Astrocyte (in vitro differentiated cells and primary cell): ENCODE results near the gene TNRC6C. TPM values are rescaled to one million over a fixed set of nuclear protein-coding genes. Genes with fewer than 3 reads are reported as not detected.

Source experiments
- DNase-seq: peaks from one replicate; pipeline ENCODE4 v3.0.0-alpha.2; 2010; ENCODE audit warnings: low read depth
- FAIRE-seq: peaks from 2 replicates; lab custom pipeline; 2011; peaks lifted over from hg19 to GRCh38; lab: Jason Lieb, UNC
- H2AFZ ChIP-seq: 2 replicates; pipeline ENCODE4 v1.6.0; 2012; ENCODE audit warnings: low read depth, low read length, inconsistent platforms
- H3K27ac ChIP-seq: 2 replicates; pipeline ENCODE4 v1.5.1; 2011; ENCODE audit warnings: low read depth, low read length, inconsistent platforms
- H3K27me3 ChIP-seq: 2 replicates; pipeline ENCODE4 v1.6.0; 2011; ENCODE audit warnings: low read length, inconsistent platforms; ENCODE audit not compliant: insufficient read depth
- H3K36me3 ChIP-seq: 2 replicates; pipeline ENCODE4 v1.5.1; 2011; ENCODE audit warnings: low read length, inconsistent platforms; ENCODE audit not compliant: insufficient read depth
- H3K4me1 ChIP-seq: 2 replicates; pipeline ENCODE4 v1.5.1; 2011; ENCODE audit warnings: low read length, inconsistent platforms; ENCODE audit not compliant: insufficient read depth
- H3K4me2 ChIP-seq: 2 replicates; pipeline ENCODE4 v1.6.0; 2012; ENCODE audit warnings: low read length, inconsistent platforms
- H3K4me3 ChIP-seq: 2 replicates; pipeline ENCODE4 v1.5.1; 2011; ENCODE audit warnings: low read depth, mild to moderate bottlenecking, low read length, inconsistent platforms; ENCODE audit not compliant: insufficient read depth
- H3K79me2 ChIP-seq: 2 replicates; pipeline ENCODE4 v1.6.0; 2012; ENCODE audit warnings: mild to moderate bottlenecking, low read length, inconsistent platforms; ENCODE audit not compliant: insufficient read depth
- H3K9ac ChIP-seq: 2 replicates; pipeline ENCODE4 v1.6.0; 2012; ENCODE audit warnings: mild to moderate bottlenecking, low read length, inconsistent platforms
- H3K9me3 ChIP-seq: 2 replicates; pipeline ENCODE4 v1.5.1; 2012; ENCODE audit warnings: low read depth, mild to moderate bottlenecking, low read length, inconsistent platforms; ENCODE audit not compliant: insufficient read depth
- H4K20me1 ChIP-seq: 2 replicates; pipeline ENCODE4 v1.6.0; 2012; ENCODE audit warnings: low read length, inconsistent platforms; ENCODE audit not compliant: insufficient read depth
- H3K27ac Mint-ChIP-seq: one replicate; pipeline ENCODE4 v1.8.0; 2021; ENCODE audit warnings: mild to moderate bottlenecking, mixed read lengths; ENCODE audit not compliant: unreplicated experiment
- H3K27me3 Mint-ChIP-seq: one replicate; pipeline ENCODE4 v1.8.0; 2021; ENCODE audit warnings: low read depth, mixed read lengths; ENCODE audit not compliant: unreplicated experiment
- H3K36me3 Mint-ChIP-seq: one replicate; pipeline ENCODE4 v1.8.0; 2021; ENCODE audit warnings: low read depth, mixed read lengths; ENCODE audit not compliant: unreplicated experiment
- H3K4me1 Mint-ChIP-seq: one replicate; pipeline ENCODE4 v1.8.0; 2021; ENCODE audit warnings: low read depth, mixed read lengths; ENCODE audit not compliant: unreplicated experiment
- H3K4me3 Mint-ChIP-seq: one replicate; pipeline ENCODE4 v1.8.0; 2021; ENCODE audit warnings: mild to moderate bottlenecking, moderate library complexity, mixed read lengths; ENCODE audit not compliant: unreplicated experiment
- H3K9me3 Mint-ChIP-seq: one replicate; pipeline ENCODE4 v1.8.0; 2021; ENCODE audit warnings: mild to moderate bottlenecking, mixed read lengths; ENCODE audit not compliant: unreplicated experiment
- EZH2 ChIP-seq: IDR thresholded peaks from 2 replicates; pipeline ENCODE4 v1.6.1; 2012; ENCODE audit warnings: mild to moderate bottlenecking, low read length, inconsistent platforms; ENCODE audit not compliant: insufficient read depth
- total RNA-seq: library from RNA; stranded (reverse); gene quantifications from 2 replicates; pipeline ENCODE4 v1.2.1, GENCODE V29; 2021
- TF ChIP-seq, protein P1 (sequence below): IDR thresholded peaks from 2 replicates; pipeline ENCODE4 v1.5.1; 2011; ENCODE audit warnings: low read depth, mild to moderate bottlenecking, inconsistent platforms, low read length, moderate library complexity; ENCODE audit not compliant: insufficient read depth

TNRC6C gene
- total RNA-seq, 1 donor from 2014 or later: 7.3 TPM

DNA sequence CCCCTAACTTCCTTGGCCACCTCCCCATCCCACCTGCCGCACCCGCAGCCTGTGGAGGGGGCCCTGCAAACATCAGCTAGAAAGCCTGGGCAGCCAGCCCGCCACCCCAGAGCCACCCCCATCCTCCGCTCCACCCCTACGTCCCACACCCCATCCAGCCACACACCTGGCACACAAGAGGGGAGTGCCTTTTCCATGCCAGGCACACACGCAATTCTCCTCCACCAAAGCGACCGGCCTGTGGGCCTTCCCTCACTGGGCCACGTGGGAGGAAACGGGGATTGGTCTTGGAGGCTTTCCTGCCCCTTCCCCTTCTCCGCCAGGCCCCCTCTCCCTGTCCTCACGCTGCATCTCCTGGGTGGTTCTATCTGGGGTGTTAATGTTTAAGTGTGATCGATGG is 48.7 kb upstream of the TNRC6C start:
- no peak overlapping the region for H3K27ac Mint-ChIP-seq
- H3K9me3 ChIP-seq: no peaks in the 10 kb centered on the region
- FAIRE-seq (no peak), DNase-seq (no peak)
- no peaks in the 10 kb centered on the region for H3K79me2 ChIP-seq
- no peak overlapping the region for H3K4me3 ChIP-seq
- H3K36me3 ChIP-seq: no peaks in the 10 kb centered on the region
- peaks cover 18% of the 10 kb centered on the region for H3K27me3 ChIP-seq
- H3K4me1 ChIP-seq: no peaks in the 10 kb centered on the region
- H4K20me1 ChIP-seq: no peaks in the 10 kb centered on the region
- TF ChIP-seq, protein P1, sequence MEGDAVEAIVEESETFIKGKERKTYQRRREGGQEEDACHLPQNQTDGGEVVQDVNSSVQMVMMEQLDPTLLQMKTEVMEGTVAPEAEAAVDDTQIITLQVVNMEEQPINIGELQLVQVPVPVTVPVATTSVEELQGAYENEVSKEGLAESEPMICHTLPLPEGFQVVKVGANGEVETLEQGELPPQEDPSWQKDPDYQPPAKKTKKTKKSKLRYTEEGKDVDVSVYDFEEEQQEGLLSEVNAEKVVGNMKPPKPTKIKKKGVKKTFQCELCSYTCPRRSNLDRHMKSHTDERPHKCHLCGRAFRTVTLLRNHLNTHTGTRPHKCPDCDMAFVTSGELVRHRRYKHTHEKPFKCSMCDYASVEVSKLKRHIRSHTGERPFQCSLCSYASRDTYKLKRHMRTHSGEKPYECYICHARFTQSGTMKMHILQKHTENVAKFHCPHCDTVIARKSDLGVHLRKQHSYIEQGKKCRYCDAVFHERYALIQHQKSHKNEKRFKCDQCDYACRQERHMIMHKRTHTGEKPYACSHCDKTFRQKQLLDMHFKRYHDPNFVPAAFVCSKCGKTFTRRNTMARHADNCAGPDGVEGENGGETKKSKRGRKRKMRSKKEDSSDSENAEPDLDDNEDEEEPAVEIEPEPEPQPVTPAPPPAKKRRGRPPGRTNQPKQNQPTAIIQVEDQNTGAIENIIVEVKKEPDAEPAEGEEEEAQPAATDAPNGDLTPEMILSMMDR: no peak
- TF ChIP-seq EZH2: no peak
- H3K4me1 Mint-ChIP-seq: no peaks in the 10 kb centered on the region
- no peaks in the 10 kb centered on the region for H3K36me3 Mint-ChIP-seq
- no peak overlapping the region for H3K4me2 ChIP-seq
- peaks cover 49% of the 10 kb centered on the region for H3K27me3 Mint-ChIP-seq
- no peak overlapping the region for H2AFZ ChIP-seq
- peaks cover 22% of the 10 kb centered on the region for H3K9me3 Mint-ChIP-seq
- no peak overlapping the region for H3K4me3 Mint-ChIP-seq
- no peak overlapping the region for H3K9ac ChIP-seq
- no peak overlapping the region for H3K27ac ChIP-seq

DNA sequence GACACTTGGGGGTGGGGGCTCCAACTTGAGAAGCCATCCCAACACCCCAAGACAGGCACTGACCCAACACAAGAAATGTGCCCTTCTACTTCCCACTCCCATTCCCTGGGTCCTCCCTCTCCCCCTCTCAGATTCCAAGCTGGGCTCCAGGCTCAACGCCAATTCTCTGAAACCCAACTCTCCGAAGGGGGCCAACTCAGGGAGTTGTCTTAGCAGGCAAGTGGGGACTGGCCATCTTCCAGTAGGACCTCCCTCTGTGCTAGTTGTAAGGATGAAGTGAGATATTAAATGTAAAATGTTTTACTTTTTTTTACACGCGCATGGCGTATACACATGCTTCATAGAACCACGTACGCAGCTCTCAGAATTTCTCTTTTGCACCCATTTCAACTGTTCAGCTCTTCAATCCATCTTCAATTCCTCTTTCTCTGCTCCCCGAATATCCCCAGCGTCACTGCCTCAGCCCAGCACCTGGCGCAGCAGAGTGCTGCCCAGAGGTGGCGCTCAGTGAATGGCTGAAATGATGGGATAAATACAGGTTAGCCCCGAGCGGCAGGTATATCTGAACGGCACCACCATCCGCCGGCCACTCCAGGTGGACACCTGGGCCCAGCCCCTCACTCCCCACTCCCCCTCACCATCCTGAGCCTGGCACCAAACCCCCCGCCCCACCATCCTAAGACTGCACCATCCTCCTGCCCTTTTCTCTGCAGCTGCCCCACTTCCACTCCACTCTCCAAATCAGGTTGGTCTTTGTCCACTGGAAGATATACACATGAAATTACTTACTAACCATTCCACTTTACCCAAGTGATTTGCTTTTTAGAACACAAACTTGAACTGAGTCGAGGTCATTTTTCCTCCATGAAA is 43.9 kb upstream of the TNRC6C start:
- no peak overlapping the region for H3K4me2 ChIP-seq
- H3K4me1 ChIP-seq: no peaks in the 10 kb centered on the region
- TF ChIP-seq, protein P1: no peak
- TF ChIP-seq EZH2: no peak
- H3K4me3 ChIP-seq: no peak overlapping the region
- no peak overlapping the region for H3K27ac Mint-ChIP-seq
- peaks cover 29% of the 10 kb centered on the region for H3K9me3 Mint-ChIP-seq
- H3K79me2 ChIP-seq: no peaks in the 10 kb centered on the region
- H3K4me1 Mint-ChIP-seq: no peaks in the 10 kb centered on the region
- no peak overlapping the region for H3K4me3 Mint-ChIP-seq
- DNase-seq (no peak), FAIRE-seq (no peak)
- H3K9ac ChIP-seq: no peak overlapping the region
- no peaks in the 10 kb centered on the region for H3K9me3 ChIP-seq
- H3K27me3 Mint-ChIP-seq: peaks cover 50% of the 10 kb centered on the region
- peaks cover 34% of the 10 kb centered on the region for H3K27me3 ChIP-seq
- no peak overlapping the region for H2AFZ ChIP-seq
- no peak overlapping the region for H3K27ac ChIP-seq
- H3K36me3 Mint-ChIP-seq: peaks cover 3% of the 10 kb centered on the region
- no peaks in the 10 kb centered on the region for H3K36me3 ChIP-seq
- no peaks in the 10 kb centered on the region for H4K20me1 ChIP-seq

DNA sequence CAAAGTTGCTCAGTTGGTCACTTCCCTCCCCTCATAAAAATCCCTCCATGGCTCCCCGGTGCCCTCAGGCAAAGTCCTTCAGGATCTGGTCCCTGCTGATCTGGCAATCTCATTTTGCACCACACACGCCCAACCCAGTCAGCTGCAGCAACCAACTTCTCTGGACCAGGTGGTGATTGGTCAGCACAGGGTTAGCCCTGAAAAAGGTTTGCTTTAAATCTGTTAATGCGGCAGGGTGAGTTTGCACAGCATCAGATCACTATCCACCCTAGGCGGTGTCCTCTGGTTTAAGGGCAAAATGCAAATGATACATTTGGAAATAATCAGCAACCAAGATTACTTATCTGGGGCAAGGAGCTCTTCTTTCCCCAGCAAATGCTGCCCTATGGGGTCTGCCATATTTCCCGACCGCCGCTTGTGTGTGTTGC is 42.9 kb upstream of the TNRC6C start:
- Mint-ChIP-seq H3K27ac (no peak overlapping the region), H3K4me1 (no peaks in the 10 kb centered on the region), H3K27me3 (peaks cover 46% of the 10 kb centered on the region), H3K4me3 (no peak overlapping the region), H3K9me3 (peaks cover 25% of the 10 kb centered on the region), H3K36me3 (peaks cover 3% of the 10 kb centered on the region)
- no peak overlapping the region for H2AFZ ChIP-seq
- H3K36me3 ChIP-seq: no peaks in the 10 kb centered on the region
- DNase-seq: no peak
- no peak for TF ChIP-seq EZH2
- TF ChIP-seq, protein P1: no peak
- no peak overlapping the region for H3K4me2 ChIP-seq
- peaks cover 34% of the 10 kb centered on the region for H3K27me3 ChIP-seq
- H4K20me1 ChIP-seq: no peaks in the 10 kb centered on the region
- H3K27ac ChIP-seq: no peak overlapping the region
- H3K4me1 ChIP-seq: no peaks in the 10 kb centered on the region
- H3K4me3 ChIP-seq: no peak overlapping the region
- H3K79me2 ChIP-seq: no peaks in the 10 kb centered on the region
- FAIRE-seq: no peak
- no peak overlapping the region for H3K9ac ChIP-seq
- no peaks in the 10 kb centered on the region for H3K9me3 ChIP-seq
